Umbilical cord (tissue), 2 donors: Measurements from ENCODE around the gene GDPD4. TPM values are rescaled to one million over a fixed set of nuclear protein-coding genes. Genes with fewer than 3 reads are reported as not detected.

Source experiments
- DNase-seq: peaks from one replicate; pipeline ENCODE4 v3.0.0-alpha.2; 2015; ENCODE audit warnings: low spot score
- total RNA-seq: library from RNA; depleted of rRNA; stranded (reverse); fragments of >200 nt; gene quantifications from one replicate; pipeline ENCODE4 v1.2.3, GENCODE V29; 2014; ENCODE audit warnings: low replicate concordance; ENCODE audit not compliant: insufficient read depth

GDPD4 gene, protein sequence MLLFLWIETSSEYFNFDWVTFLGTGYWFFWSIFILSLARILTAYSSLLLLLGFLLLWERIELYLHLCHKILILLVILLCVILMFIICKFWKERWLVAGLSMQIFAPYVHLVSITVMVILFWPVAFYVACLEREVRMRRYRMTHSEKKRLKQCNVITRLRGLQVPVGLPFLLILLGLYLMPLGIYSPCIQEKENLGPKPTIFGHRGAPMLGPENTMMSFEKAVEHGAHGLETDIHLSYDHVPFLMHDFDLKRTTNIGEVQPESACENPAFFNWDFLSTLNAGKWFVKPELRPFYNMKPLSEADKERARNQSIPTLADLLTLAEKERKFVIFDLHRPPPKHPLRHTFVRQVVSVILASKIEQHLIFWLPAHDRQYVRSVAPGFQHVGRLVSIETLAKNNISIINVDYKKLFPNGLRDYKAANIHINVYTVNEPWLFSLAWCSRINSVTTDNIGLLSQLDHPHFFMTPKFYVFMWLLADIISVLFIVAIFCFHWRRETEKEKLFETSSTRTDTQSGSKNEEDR
- total RNA-seq = 0.48 TPM

DNA sequence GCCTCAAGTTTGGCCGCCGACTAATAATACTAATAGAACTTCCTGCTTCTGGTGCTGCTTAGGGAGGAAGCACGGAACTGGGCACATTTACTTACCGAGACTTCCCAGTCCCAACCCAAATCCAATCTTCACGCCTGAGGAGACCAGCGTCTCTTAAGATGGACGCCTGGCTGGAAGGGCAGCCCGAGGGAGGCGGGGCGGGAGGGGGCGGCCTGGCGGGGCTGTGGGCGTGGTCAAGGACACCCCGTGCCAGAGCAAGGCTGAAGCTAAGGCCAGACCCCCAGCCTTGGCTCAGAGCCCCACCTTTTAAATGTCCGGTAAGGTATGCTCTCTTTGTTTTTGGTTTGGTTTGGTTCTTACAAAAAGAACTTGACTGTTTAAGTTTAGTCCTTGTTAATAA is at the start of gene GDPD4:
GDPD4 (minus strand) TSS at position 177 of the 400 bp plus-strand sequence. CDS start 16,549 bp downstream, outside the sequence.
- DNase-seq = no peak

DNA sequence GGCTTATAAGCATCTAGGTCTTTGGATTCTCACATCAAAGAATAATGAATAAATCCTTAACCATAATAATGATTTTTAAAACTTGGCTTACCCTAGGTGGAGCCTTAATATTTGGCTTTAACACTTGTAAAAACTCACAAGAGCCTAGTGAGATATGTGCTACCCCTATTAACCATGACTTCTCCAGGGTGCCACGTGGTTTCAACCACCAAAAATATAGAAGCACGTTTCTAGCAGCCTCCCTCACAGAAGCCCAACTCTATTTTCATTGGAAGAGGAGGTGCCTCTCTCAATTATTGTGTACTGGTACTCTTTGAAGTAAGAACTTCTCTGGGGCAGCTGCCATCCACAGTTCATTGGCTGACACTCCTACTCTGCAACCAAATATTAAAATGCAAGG is 46.5 kb upstream of the GDPD4 start:
- no peak for DNase-seq

DNA sequence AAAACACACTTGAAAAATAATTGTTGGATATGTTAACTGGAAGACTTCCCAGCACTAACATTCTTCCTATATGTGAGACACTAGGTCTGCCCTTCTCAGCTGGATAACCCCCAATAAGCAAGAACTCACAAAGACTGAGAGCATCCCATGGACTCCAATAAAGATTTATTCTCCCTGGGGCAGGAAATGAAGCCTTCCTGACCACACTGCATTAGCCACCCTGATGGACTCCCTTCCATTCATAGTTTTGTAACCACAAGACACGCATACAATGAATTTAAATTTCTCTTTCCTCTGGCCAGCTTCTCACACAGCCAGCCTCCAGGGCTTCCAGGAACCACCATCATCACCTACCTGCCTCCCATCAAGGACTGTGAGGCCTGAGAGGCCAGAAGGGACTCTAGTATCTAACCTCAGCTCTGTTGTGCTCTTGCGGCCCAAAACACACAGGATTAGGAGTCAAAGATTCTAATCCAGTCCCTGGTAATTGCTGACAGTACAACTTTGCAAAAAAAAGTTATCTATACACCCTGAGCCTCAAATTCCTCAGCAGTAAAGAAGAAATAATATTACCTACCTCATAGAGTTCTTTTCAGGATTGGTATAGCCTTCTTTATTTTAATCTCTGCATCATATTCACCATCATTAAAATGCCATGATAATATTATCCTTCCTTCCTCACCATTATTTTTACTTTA is 45.6 kb upstream of the GDPD4 start:
- no peak for DNase-seq

DNA sequence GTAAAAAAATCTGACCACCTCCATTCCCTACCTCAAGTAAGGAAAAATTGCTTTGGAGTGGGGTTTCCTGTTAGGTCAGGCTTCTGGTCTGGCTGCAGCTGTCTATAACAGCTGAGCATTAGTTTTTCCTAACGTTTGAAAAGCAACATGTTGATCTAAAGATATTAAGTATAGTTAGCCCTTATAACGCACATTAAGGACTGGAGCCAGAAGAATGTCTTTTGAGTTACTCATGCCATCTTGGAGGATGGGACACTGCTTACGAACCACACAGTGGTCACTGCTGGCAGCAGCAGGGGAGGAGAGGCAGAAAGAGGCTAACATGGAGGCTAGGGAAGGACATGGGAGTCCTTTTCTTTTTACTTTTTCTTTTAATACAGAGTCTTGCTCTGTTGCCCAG is 44.1 kb upstream of the GDPD4 start:
- no peak for DNase-seq

DNA sequence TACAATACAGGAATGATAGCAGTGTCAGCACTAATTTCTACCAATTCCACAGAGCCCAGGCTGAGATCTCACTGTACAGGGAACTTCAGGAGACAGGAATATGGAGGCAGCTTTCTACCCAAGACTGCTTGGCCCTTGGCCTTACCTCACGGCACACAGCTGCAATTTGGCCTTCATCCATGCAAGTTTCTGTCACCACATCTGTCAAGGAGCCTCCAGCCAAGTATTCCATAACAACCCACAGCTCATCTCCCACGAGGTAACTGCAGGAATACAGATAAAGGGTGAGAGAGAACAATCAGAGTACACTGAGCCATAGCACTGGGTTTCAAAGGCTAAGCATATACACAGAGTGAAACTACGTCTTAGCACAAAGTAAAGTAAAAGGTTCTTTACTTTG is 39.0 kb upstream of the GDPD4 start:
- DNase-seq = peak; percentile 5

DNA sequence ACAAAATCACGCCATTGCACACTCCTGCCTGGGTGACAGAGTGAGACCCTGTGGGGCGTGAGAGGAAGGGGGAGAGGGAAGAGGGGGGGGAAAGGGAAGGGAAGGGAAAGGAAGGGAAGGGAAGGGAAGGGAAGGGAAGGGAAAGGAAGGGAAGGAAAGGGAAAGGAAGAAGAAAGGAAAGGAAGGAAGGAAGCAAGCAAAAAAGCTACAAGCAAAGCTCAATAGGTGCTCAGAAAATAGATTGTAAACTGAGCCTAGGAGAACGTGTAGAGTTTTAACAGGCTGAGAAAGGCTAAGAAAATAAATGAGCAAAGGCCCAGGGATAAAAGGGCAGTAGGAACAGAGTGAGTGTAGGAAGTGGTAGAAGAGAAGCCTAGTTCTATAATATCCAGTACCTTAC is 30.8 kb upstream of the GDPD4 start:
- no peak for DNase-seq

DNA sequence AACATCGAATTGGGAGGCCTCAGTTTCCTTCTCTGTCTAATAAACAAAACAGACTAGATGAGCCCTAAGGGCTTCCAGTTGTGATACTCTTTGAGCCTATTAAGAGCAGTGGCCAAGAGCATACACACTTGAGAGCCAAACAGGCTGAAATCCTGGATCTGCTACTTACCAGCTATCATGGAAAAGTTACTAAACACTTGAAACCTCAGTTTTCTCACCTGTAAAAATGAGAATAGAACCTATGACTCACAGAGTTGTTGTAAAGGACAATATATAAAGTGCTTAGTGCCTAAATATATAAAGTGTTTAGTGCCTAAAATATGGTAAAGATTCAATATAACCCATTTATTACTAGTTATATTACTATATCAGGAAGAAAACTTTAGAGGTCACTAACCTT is 23.7 kb upstream of the GDPD4 start:
- no peak for DNase-seq

DNA sequence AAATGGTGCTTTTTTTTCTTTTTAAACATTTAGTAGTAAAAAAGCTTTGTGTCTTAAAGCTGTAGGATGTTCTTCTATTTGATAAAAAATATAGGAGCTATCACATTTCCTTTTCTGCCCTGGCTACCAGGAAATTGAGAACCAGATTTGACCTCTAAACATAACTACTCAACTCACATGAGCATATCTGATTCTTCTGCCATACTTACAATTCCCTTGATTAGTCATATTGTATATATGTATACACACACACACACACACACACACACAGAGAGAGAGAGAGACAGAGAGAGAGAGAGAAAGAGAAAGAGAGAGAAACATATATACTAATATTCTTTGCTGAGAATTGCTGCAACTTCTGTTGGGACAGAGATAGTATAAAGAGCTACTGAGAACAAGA is 23.0 kb upstream of the GDPD4 start:
- DNase-seq = no peak

DNA sequence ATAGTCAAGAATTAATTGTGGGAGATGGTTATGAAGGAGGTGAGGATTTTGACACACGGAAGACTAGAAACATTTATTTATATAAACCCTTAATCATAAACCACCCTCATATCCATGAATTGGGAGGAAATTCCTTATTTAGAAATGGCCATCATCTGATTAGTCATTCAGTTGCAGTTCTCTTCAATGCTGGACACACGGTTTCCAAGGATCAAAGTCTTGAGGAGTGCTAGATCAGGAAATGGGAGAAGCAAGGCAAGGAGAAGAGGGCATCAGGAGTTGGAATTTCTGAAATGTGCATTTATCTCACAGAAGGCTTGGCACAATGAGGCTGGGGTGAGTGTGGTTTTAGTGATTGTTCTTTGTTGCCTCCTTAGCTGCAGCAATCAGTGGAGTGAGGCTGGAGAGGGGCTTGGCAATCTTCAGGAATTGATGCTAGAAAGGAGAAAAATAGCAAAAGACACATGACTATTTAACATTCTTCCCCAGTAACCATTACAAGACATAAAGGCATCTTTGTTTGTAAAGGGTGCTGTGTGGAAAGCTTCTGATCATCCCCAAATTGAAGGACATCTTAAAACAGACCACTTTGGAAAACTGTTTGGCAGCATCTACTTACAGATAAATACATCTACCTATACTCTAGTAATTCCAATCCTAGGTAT is 21.6 kb upstream of the GDPD4 start:
- DNase-seq = no peak

DNA sequence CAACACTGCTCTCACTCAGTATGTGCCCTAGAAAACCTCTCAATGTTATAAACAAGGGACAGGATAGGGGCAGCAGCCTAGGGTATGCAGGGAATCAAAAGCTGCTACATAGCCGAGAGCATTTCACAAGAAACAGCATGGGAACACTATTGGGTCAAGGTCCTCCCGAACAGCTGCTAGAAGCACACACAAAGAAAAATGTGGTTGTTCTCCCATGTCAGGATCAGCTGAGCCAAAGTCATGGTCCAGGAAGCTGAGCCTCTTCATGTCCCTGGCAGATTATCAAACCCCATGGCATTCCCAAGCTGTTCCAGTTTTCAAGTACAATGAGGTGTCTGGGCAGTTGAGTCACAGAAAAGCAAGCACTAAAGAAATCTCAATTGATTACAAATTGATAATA is 21.0 kb upstream of the GDPD4 start:
- no peak for DNase-seq

DNA sequence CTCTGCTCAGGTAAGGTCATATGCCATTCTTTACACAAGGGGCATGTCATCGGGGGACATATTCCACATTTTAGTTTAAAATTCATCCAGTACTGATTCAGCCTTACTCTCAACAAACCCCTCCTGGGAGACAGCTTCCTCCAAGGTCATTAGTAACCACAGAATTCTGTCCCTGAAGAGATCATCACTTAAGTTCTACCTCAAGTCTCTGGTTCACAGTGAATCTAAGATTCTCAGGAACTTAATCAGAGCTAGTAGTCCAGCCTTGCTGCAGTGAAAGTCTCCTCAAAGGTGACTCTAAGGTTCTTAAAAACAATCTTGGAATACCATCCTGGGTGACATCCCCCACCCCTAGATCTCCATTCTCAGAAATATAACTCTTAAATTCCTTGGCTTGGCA is 18.9 kb upstream of the GDPD4 start:
- no peak for DNase-seq

DNA sequence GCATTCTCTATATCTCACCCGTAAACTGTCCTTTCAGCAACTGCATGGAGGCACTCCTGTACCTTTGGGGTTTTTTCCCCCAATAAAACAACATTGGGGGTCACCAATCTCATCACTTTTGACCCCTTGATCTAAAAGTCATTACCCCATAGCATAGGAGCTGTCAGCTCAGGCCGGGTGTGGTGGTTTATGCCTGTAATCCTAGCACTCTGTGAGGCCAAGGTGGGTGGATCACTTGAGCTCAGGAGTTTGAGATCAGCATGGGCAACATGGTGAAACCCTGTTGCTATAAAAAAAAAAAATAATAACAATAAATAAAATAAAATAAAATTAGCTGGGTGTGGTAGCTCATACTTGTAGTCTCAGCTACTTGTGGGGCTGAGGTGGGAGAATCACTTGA is 17.1 kb upstream of the GDPD4 start:
- DNase-seq = no peak

DNA sequence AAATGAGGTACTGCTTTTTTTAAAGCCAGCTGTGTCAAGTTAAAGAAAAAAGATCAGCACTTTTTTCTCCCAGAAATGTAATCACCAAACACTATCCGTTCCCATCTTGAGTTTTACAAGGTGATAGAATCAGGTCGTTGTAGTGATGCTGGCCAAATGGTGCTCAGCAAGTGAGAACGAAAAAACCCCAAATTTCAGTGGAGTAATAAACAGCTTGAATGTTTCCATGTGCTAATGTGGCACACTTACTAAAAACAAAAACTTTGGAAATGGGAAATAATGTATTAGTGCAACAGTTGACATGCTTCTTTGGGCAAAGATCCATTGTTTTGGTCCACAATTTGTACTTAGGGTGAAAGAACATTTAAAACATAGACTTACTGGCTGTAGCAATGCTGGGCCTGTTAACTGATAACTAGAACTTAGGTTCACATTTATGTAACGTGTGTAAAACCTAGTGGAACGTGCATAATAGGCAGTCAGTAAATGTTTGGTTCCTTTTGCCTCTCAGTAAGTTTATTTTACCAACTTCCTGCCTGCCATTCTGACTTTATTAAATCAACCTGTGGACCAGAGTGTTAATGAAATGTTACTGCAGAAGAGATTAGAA is 15.4 kb upstream of the GDPD4 start:
- peak; percentile 6 for DNase-seq

DNA sequence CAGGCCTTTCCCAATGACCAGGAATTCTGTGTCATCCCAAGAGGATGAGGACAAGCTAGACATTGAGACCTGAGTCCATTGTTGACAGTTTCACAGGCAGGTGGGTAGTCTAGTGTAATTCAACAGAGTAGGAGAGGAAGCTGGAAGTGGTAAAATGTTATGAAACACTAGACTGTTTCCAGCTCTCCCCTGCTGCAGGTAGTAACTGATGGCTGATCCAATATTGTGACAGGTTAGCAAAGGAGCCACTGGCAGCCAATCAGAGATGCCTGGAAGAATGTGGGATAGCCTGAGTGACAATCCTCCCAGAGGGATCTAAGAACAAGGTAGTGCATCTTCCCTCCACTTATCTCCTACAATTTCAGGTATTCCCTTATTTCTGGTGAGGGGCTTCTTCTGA is 10.6 kb upstream of the GDPD4 start:
- no peak for DNase-seq

DNA sequence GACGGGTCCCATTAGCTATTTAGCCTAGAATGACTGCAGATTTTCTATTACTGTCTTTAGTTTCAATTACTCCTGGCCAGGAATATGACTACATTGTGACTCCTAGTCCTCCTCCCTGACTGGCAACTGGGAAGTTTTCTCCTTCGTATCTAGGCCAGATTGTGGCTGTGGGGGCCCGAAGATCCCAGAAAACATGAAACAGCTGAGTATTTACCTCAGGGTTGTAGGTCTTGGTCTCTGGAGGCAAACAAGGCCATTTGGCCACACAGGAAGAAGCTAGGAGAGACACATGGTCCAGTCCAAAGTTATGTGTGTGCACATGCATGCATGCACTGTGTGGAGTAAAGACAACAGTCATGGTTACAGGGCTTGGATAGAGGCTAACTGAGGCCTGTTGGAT is 10.2 kb upstream of the GDPD4 start:
- no peak for DNase-seq

DNA sequence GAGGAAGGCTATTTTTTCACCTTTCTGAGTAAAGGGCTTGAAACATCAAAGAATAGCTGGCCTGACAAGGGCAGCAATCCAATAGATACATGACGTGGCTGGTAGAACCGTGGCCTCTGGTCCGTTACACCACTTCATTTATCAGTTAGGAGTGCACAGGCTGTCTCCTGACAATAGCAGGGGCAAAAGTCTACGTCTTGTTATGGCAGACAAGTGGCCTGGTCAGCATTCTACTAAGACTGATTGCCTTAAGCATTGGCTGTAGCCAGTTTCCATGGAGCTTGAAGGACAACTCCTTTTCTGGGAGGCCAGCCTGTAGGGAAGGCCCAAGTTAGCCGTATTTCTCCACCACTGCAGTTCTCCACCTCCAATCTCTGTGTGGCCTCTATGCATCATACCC is 9.2 kb upstream of the GDPD4 start:
- no peak for DNase-seq

DNA sequence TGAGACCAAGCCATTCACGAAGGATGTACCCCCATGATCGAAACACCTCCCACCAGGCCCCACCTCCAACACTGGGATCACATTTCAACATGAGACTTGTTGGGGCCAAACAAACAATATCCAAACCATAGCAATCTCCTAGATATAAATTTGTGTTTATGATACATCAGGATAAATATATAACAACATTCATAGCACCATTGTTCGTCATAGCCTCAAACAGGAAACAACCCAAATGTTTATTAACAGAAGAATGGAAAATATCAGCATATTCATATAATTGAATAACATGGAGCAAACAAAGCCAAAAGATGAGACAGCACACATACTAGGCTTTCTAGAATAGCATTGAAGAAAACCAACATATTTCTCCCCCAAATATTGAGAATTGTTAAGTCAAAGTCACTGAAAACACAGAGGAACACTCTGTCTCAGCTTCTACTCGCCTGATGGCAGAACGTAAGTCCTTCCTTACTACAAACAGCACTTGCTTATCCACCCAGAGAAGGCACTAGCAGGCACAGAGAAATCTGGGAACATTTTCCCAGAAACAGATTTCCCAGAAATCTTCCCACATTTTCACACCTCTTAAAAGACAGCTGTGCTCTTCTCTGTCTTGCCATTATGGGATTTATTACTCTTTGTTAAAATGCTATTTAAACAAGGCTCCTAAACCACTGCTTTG is 8.1 kb upstream of the GDPD4 start:
- no peak for DNase-seq

DNA sequence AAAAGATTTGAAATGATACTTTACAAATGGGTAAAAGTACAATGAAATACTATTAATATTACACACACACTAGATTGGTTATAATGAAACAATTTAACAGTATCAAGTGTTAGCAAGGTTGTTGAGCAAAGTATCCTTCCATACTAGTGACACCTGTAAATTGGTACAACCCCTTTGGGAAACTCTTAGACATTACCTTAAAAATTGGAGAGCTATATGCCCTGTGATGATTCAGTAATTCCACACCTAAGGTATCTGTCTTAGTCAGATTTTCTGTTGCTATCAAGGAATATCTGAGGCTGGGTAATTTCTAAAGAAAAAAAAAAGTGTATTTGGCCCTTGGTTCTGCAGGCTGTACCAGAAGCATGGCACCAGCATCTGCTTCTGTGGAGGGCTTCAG is 7.4 kb upstream of the GDPD4 start:
- DNase-seq = no peak

DNA sequence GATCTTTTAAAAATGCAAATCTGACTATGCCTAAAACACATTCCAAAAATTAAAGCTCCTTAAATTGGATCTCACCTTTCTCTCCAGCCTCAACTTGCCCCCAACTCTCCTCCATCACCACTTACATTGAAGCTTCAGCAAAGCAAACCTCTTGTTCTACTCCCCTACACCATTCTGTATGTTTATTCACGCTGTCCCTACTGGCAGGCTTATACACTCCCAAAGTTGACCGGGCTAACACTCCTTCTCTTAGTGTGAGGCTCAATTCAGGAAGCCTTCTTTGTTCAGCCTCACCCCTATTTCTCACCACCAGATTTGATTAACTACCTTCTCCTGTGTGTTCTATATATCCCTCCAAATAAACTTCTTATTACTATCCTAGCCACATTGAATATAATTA is 1.8 kb upstream of the GDPD4 start:
- DNase-seq = no peak

DNA sequence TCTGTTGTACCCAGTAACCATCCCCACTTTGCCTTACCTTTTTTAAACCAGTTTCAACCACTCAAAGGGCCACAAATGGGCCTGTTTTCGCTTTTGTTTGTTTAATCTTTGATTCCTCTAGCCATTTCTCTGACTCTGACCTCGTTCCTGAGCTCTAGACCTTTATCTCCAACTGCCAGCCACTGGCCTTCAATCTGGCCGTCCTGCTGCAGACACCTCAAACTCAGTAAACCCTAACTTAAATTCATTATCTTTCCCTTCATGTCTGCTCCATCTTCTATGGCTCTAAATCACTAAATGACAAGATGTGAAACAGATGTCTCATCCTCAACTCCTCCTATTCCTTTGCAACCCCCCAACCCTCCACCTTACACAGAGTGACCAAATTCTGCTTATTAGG is 1.3 kb upstream of the GDPD4 start:
- no peak for DNase-seq

DNA sequence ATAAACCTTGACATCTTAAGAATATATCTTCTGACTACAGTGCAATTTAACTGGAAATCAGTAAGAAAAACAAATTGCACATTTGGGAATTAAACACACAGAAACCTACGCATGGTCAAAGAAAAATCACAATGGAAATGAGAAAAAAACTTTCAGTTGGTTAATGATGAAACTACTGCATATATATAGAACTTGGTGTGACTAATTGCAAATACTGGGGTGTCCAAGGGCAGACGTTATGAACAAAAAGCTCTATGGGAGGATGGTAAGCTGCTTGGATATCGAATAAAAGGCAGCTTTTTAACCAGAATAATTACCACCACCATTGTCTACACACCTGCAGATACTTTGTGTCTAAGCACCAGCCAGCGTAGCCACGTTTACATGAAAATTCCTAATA is 791 bp downstream of the GDPD4 start:
- DNase-seq = no peak
